ENCODE data around the gene ALX1. TPM values are rescaled to one million over a fixed set of nuclear protein-coding genes. Genes with fewer than 3 reads are reported as not detected.

Gene ALX1
- total RNA-seq, 1 experiment from 2014 or later, result 2.1 TPM

GRCh38 chr12:85253853-85254252, 26.2 kb upstream of the ALX1 start:
- no peak overlapping the region for H3K23ac ChIP-seq (ENCODE audit: insufficient read length, low read depth, low read length)
- no peak overlapping the region for H3K9ac ChIP-seq (ENCODE audit: extremely low read depth, insufficient read length, low read length)
- no peak overlapping the region for H3K56ac ChIP-seq (ENCODE audit: insufficient read length, low read depth, low read length)
- H3T11ph ChIP-seq (ENCODE audit: low read length), result no peak overlapping the region
- no peaks in the 10 kb centered on the region for H3K27me3 Mint-ChIP-seq (ENCODE audit: low read depth)
- no peak overlapping the region for H4K5ac ChIP-seq (ENCODE audit: insufficient read length, low read depth, low read length)
- H2BK20ac ChIP-seq (ENCODE audit: low read depth, low read length, poor library complexity, severe bottlenecking), result no peak overlapping the region
- H3K79me1 ChIP-seq (ENCODE audit: insufficient read depth, low read depth, low read length, poor library complexity, severe bottlenecking), result no peaks in the 10 kb centered on the region
- H3K36me3 Mint-ChIP-seq (ENCODE audit: insufficient read depth in 1 of 3, low read depth in 3 of 3), result no peaks in the 10 kb centered on the region
- no peak overlapping the region for H2BK5ac ChIP-seq (ENCODE audit: insufficient read length, low read length)
- no peak overlapping the region for H3K14ac ChIP-seq (ENCODE audit: insufficient read depth, low read length)
- no peak overlapping the region for H2BK15ac ChIP-seq (ENCODE audit: low read depth, low read length)
- no peak overlapping the region for H3K27ac ChIP-seq (ENCODE audit: insufficient read length, low read depth, low read length)
- H2BK120ac ChIP-seq (ENCODE audit: low read depth, low read length, poor library complexity, severe bottlenecking), result no peak overlapping the region
- no peak overlapping the region for H3K27ac Mint-ChIP-seq
- H3K9me3 ChIP-seq (ENCODE audit: control insufficient read depth, low read depth, low read length), result no peaks in the 10 kb centered on the region
- no peak for DNase-seq
- no peak overlapping the region for H3K4me3 Mint-ChIP-seq
- no peak for TF ChIP-seq CTCF (conservative IDR thresholded peaks at IDR 0.05)
- H3K79me2 ChIP-seq (ENCODE audit: insufficient read depth, low read length), result no peaks in the 10 kb centered on the region
- no peak overlapping the region for H2BK12ac ChIP-seq (ENCODE audit: insufficient read length, low read depth, low read length)
- no peak overlapping the region for H4K8ac ChIP-seq (replicated peaks; ENCODE audit: insufficient read length, low read depth, low read length)
- no peaks in the 10 kb centered on the region for H3K27me3 ChIP-seq (ENCODE audit: insufficient read depth, low read length)
- no peak overlapping the region for H3K18ac ChIP-seq (ENCODE audit: insufficient read length, low read depth, low read length)
- H3K23me2 ChIP-seq (ENCODE audit: insufficient read length, low read depth, low read length, poor library complexity, severe bottlenecking), result no peaks in the 10 kb centered on the region
- no peaks in the 10 kb centered on the region for H4K20me1 ChIP-seq (ENCODE audit: control insufficient read depth, insufficient read depth, insufficient read length)
- H4K91ac ChIP-seq (ENCODE audit: insufficient read length, low read depth, low read length), result no peak overlapping the region
- H3K9me3 Mint-ChIP-seq, result no peaks in the 10 kb centered on the region
- no peak overlapping the region for H2AK5ac ChIP-seq (ENCODE audit: insufficient read length, low read length)
- no peak overlapping the region for H2AFZ ChIP-seq (ENCODE audit: low read length)
- H3K4me1 Mint-ChIP-seq, result no peaks in the 10 kb centered on the region
- H3K4me2 ChIP-seq (ENCODE audit: insufficient read depth, insufficient read length, low read length), result no peak overlapping the region
- WGBS (ENCODE audit: extremely low coverage, insufficient read length, low lambda C conversion rate), result no CpG with 5 or more reads among the region's 4 CpGs
- H3K4ac ChIP-seq (ENCODE audit: low read depth, low read length), result no peak overlapping the region
- H3K4me1 ChIP-seq (ENCODE audit: insufficient read depth, low read length), result no peaks in the 10 kb centered on the region

Measured in H9 (cell line).